Measurements from ENCODE around the gene CAD.

CAD gene

DNA sequence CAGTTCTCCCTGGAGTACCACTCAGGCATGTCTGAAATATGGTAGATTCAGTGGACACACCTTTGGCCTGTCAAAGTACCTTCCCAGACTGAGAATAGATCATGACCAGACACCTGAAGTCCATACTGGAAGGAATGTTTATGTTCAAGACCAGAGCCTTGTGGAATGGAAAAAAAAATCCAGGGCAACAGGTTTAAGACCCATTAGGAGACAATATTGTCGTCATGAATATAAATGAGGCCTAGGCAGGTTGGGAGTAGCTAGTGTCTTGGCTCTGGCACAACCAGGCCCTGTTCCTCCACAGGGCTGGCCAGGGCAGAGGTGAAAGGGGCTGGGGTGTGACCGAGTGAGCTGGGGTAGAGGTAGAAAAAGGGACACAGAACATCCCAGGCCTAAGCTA, 18.5 kb upstream of the CAD start:
- no peak for DNase-seq (ENCODE audit: low read depth in 2 of 2)

DNA sequence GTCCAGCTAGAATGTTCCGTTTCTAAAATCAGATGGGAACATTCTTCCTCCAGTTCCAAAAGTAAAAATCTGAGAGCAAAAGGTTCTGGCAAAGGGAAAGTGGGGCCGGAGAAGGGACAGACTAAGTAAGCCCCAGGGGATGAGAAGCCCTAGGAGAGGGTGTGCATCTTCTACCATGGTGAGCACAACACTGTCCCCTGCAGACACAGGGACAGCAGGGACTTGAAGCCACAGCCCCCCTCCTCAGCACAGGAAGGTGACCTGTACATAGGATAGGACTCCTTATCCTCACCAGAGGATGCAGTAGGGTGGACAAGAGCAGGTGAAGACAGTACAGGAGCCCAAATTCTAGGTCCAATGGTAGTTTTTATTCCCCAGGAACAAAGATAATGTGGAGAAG, 17.9 kb upstream of the CAD start:
- no peak for DNase-seq (ENCODE audit: low read depth in 2 of 2)

DNA sequence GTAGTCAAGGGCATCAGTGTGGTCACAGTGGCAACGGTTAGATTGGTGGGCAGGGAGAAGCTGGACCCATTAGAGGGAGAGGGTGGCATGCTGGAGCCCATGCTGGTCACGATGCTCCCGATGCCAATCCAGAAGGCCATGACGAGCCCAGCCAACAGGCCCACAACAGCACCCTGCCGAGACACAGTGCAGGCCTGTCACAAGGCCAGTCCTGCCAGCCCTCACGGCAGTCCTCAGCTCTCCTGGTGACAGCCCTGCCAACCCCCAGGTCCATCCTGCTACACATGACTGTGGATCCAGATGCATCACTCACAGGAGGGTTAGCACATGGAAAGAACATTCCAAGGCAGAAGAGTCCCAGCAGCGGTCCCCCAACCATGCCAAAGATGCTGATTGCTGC, 15.5 kb upstream of the CAD start:
- DNase-seq (ENCODE audit: low read depth in 2 of 2) = no peak

DNA sequence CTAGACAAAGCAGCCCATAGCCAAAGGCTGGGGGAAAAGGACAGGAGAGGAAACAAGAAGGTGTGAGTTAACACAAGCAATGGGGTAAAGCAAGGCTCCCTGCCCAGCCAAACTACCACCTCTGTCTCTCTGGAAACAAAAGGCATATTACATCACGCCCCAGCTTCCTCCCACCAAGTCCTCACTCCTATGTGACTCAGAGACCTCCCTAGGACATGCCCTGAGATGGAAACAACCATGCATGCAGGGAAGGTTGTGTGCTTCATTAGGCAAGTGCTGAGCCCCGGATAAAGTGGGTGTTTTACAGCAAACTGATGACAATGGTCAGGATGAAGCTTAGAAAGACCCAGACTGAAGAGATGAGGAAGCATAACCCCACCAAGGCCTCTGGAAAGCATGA, 14.3 kb upstream of the CAD start:
- no peak for DNase-seq (ENCODE audit: low read depth in 2 of 2)

DNA sequence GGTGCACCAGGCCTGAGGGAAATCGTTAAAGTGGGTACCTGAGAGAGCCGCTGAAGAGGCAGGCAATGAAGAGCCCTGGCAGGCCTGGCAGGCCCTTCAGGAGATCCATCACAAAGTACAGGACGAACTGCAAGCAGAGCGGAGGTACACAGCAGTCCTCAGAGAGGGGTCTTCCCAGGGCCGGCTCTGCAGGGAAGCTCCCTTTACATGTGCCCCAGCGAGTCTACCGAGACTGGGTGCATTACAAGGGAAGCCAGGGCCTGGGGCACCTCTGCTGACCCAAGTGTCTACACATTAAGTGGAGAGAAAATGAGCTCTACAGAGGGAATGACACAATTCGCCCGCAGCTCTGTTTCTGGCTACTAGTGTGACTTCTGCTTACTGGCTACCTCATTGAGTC, 13.4 kb upstream of the CAD start:
- no peak for DNase-seq (ENCODE audit: low read depth in 2 of 2)

DNA sequence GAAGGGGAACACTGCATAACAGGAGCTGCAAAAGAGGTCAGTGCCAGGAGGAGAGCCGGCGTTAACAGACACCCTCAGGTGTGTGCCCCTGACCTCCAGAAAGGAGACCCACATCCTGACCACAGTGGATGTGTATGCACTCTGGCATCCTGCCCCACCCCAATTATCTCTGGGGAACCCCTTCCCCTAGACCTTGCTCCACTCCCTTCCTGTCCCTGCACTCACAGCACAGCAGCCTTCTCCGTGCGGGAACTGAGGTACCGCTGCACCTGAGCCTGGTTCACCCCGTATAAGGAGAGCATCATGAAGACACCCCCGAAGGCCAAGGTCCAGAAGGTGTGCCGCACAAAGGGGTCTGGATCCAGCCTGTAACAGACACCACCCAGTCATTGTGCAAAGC, 12.6 kb upstream of the CAD start:
- DNase-seq (ENCODE audit: low read depth in 2 of 2) = no peak

DNA sequence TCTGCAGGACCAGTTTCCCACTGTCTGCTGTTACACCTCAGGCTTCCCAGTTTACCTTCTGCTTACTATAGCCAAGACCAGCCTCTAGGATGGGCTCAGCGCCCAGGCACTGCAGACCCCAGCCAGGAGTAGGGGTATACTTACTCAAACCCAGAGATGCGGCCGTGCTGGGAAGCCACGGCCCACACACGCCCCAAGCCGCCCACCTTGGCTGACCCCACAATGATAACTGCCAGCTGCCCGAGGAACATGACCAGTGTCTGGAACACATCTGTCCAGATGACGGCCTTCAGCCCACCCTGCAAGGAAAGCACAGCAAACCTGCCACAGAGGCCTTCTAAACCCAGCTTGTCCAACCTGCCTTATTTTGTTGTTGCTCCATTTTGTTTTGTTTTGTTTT, 12.0 kb upstream of the CAD start:
- no peak for DNase-seq (ENCODE audit: low read depth in 2 of 2)

DNA sequence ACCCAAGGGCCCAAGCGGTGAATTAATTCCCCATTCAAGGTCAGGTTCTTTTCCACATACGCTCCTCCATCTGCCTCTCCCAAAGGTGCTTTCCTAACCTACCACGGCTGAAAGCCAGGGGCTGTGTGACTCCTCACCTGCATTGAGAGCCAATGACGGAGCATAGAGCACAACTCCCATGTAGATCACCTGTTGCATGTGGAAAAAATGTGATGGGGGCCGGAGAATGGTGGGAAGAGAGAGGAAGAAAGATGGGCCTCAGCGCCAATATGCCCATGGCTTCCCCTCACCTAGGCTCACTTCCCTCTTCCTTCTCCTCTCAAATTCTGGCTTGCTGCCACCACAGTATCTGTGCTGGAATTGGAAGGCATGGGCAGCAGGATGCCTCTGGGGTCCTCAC, 10.8 kb upstream of the CAD start:
- no peak for DNase-seq (ENCODE audit: low read depth in 2 of 2)

DNA sequence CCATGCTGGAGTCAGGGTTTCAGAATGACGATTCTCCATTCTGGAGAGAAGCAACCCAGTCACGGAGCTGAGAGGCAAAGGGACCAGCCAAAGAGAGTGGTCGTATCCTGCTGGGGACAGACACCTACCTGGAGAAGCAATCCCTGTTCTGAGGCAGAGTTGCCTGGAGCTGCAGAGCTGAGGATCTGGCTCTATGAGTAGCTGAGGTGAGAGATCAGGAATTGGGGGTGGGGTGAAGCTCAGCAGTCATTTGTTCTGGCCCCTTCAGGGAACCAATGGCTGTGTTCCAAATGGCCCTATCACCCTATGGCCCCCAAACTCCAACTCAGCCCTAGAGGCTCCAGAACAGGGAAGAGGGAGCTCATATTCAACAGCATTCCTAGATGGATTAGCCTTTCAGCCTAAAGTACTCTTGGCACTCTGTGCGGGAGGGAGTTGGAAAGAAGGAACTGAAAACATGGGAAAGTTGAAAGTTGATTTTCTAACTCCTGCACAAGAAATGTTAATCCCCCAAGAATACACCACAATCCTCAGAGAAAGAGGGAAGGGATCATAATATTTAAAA, 8.6 kb upstream of the CAD start:
- no peak for DNase-seq (ENCODE audit: low read depth in 2 of 2)

DNA sequence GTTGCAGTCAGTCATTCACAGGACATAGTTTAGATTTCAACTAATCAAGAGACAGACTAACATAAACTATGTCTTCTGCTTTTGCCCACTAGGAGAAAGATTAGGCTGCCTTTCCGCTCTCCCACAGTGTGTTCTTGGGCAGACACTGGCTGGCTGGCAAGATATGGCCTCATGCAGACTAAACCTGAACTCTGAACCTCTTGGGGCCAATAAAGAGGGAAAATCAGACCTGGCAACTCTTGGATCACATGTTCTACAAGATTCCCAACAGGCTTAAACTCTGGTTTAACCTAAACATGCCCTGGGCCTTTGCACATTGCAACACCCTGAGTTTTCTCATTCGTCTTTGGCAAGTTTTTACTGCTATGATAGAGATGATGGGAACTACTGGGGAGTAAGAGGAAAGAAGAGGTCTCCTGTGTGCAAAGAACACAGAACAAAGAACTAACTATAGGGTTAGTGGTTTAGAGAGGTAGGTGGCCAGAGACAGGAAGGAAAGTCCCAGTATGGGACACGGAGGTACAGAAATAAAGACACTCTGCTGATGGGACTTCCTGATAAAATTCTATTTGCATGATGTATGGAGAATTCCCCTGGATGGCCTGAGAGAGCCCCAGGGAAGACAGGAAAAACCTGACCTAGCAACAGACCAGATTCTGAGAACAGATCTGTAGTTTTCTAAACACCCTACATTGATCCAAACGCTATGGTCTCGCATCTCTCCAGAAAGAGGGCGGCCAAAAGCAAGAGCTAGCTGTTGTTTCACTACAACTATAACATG, 7.4 kb upstream of the CAD start:
- no peak for DNase-seq (ENCODE audit: low read depth in 2 of 2)

DNA sequence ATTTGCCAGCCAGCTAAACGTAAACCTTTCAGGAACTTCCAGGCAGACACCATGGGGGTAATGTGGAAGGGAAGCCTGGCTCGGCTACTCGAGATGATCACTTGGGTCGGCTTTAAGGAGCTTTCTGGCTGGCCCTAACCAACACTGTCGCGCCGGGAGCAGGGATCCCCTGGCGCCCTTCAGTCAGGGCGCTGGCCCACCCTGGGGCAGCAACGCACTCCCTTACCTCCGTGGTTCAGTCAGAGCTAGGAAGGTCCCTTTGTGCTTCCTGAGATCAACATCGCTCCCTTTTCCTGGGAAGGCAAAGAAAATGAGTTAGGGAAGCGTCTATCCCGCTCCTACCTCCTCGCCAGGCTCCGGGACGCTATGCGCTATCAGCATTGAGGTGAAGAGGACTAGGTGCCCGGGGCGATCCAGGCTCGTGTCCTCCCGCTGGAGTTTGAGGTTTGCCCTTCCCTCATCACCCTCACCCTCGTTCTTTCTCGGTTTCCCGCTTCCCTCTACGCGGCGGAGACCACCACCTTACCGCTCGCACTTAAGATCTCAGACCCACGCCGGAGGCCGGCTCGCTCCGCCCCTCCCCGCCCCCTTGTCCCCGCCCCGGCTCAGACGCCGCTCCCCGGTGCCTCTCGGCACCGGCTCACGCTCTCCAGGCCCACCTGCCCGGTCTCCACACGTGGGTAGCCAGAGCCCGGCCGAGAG, 5.8 kb upstream of the CAD start:
- no peak for DNase-seq (ENCODE audit: low read depth in 2 of 2)

DNA sequence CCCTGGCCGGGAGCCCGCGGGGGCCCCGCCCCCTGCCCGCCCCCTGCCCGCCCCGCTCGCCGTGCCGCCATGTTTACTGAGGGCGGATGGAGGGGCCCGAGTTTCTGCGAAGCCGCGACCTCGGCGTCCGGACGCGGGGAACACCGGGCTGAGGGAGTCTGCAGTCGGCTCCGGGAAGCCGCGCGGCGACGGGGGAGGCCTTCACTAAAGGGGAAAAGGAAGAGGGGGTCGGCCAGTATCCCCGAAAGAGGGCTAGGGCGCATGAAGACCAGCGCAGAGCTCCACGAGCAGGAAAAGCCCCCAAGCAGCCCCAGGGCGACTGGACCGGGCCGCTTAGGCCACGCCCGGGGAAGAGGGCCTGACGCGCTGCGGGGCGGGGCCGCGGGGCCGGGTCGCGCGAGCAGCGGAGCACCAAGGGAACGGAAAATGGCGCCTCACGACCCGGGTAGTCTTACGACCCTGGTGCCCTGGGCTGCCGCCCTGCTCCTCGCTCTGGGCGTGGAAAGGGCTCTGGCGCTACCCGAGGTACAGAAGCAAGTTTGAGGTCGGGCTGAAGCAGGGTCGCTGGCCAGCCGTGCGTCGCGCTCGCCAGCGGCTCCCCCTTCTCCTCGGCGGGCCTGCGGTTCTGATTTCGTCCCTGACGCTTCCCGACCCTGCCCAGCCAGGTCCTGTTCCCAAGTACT, 5.1 kb upstream of the CAD start, which contains the start of the genes ATRAID and SLC5A6:
TSS of gene ATRAID (plus strand) at position 99 of the 683 bp plus-strand sequence. CDS start at position 427, 328 bp downstream.
TSS of gene SLC5A6 (minus strand) at position 326 of the 683 bp plus-strand sequence. CDS start 4,618 bp downstream, outside the sequence.
- DNase-seq (ENCODE audit: low read depth in 2 of 2) = peak; percentile 74 to 79

DNA sequence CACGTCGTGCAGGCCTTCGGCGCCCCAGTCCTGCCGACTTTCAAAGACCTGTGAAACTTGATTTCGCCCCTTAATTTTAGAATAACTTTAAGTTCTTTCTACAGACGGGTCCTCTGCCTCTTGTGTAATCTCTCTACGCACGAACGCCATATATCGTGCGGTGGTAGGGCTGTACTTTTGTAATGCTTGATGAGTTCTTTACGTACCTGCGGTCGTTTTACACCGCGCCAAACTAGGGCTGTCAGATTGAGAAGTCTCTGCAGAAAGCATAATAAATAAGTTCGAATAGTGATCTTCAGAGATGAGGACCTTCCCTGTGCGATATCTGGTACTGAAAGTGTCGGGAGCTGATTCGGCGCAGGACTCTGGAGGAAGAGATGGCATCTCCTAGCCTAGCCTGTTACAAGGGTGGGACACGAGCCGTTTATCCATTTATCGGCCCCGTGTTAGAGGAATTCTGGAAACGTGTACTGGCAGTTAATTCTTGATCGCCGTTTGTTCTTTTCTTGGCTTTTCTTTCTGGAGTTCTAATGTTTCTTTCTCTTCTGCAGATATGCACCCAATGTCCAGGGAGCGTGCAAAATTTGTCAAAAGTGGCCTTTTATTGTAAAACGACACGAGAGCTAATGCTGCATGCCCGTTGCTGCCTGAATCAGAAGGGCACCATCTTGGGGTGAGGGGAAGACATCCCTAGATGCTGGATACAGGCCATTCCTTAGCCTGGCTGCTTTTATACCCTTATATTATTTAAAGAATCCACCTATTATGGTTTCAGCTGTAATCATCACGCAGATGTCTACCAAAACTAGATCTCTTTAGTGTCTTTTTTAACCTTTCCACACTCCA, 4.3 kb upstream of the CAD start:
- peak in 1 of 2 donors; percentile 15 for DNase-seq (ENCODE audit: low read depth in 2 of 2)

DNA sequence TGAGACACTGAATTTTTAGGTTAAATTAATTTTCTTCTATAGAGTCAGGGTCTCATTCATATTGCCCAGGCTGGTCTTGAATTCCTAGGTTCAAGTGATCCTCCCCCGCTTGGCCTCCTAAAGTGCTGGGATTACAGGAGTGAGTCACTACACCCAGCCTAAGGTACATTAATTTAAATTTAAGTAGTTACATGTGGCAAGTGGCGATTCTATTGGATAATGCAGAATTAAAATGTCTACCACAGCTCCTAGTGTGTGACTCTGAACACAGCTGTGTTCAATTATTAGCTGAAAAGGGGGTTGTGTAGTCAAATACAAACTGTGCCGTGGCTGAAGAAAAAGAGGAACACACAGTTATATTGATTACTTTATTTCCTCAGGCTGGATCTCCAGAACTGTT, 2.2 kb upstream of the CAD start:
- no peak for DNase-seq (ENCODE audit: low read depth in 2 of 2)

DNA sequence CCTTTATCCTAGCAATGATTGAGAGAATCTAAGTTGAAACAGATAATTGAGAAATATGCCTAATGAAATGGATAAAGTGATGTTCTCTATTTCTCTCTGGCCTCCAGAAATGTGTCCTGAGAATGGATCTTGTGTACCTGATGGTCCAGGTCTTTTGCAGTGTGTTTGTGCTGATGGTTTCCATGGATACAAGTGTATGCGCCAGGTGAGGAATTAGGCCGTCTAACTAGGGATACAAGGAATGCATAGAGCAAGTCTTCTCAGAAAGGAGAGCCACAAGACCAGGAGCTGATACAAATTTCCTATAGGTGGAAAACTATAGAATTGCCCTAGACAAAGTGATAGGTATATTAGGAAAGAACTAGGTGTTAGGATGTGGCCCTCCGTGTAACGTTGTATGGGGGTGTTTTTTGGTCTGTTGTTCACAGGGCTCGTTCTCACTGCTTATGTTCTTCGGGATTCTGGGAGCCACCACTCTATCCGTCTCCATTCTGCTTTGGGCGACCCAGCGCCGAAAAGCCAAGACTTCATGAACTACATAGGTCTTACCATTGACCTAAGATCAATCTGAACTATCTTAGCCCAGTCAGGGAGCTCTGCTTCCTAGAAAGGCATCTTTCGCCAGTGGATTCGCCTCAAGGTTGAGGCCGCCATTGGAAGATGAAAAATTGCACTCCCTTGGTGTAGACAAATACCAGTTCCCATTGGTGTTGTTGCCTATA, 592 bp upstream of the CAD start:
- DNase-seq (ENCODE audit: low read depth in 2 of 2) = no peak

DNA sequence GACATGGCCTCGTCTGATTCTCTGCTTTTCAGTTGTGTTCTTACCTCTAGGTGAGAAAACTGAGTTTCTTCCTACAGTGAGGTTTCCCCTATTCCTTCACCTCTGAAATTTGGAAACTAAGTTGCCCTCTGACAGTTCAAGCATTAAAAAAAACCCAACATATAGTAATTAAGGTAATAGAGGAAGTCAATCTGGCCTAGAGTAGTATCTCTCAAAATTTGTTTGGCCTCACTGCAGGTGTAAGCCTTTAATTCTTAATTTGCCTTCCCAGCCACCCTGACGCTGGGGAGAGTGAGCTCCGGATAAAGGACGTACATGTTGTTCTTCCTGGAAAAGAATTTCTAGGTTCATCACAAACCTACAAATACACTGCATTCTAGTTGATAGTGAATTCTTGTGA, 1.4 kb downstream of the CAD start:
- DNase-seq (ENCODE audit: low read depth in 2 of 2) = no peak

DNA sequence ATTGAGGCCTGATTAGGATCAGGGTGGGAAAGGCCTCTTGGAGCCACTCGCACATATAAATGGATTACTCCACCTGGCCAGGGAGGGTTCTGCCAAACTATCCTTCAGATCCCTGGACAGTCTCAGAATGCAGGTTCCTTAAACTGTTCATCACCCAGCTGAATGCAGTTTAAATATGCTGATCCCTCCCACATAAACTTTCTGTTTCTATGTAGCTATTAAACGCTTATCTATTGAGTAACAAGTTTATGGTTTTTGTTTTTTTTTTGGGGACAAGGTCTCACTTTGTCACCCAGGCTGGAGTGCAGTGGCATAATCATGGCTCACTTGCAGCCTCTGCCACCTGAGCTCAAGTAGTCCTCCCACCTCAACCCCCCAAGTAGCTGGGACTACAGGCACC, 1.9 kb downstream of the CAD start:
- DNase-seq (ENCODE audit: low read depth in 2 of 2) = no peak

DNA sequence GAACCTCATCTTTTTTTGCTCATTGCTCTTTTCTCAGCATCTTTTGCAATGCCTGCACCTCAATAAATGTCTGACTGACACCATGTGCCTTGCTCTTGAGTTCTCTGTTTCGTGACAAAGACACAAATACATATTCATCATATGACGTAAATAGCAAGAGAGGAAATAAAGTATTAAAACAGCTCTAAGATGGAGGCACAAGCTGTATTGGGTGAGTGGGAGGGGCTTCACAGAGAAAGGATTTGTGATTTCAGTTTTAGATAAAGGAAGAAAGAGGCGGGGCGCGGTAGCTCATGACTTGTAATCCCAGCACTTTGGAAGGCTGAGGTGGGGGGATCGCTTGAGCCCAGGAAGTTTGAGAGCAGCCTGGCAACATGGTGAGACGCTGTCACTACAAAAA, 2.9 kb downstream of the CAD start:
- no peak for DNase-seq (ENCODE audit: low read depth in 2 of 2)

DNA sequence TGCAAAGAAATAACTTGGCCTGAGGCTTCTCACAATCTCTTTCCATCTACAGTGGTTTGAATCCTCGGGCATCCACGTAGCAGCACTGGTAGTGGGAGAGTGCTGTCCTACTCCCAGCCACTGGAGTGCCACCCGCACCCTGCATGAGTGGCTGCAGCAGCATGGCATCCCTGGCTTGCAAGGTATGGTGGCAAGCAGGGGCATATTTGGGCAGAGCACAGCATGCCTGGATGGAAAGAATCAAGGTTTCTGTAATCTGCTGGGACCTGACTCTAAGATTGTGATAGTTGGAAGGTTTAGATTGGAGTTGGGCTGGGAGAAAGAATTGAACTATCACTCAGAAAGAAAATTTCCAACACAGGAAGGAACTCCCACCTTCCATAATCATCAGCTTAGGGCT, 4.0 kb downstream of the CAD start:
- DNase-seq (ENCODE audit: low read depth in 2 of 2) = no peak

DNA sequence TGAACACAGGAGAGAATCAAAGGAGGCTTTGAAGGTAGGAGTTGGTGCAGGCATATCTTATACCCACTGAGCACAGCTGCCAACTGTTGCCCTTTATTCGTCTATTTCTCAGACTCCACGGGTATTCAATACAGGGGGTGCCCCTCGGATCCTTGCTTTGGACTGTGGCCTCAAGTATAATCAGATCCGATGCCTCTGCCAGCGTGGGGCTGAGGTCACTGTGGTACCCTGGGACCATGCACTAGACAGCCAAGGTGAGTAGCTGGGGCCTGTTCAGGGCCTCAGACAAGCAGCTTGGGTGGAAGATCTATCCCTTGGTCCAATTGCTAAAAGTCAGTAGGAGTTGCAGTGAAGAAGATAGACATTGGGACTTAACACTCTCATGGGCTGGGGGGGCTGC, 5.2 kb downstream of the CAD start:
- DNase-seq (ENCODE audit: low read depth in 2 of 2) = no peak

DNA sequence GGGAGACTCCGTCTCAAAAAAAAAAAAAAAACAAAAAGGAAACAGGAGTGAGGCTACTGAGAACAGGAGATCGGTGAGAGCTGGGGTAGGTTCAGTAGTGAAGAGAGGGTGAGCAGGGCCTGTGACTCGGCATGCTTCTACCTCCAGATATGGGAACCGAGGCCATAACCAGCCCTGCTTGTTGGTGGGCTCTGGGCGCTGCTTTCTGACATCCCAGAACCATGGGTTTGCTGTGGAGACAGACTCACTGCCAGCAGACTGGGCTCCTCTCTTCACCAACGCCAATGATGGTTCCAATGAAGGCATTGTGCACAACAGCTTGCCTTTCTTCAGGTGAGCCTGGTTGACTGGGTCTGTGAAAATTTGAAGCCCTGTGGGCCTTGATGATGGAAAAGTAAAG, 6.2 kb downstream of the CAD start:
- no peak for DNase-seq (ENCODE audit: low read depth in 2 of 2)

All from stimulated activated CD8-positive, alpha-beta memory T cell treated with anti-CD3 and anti-CD28 coated beads, Interleukin-15, amount 100 ng/mL, for 4 hours (primary cell).